Activated CD4-positive, alpha-beta T cell treated with anti-CD3 and anti-CD28 coated beads for 36 hours (primary cell): Measurements from ENCODE around the gene SMPD3. TPM values are rescaled to one million over a fixed set of nuclear protein-coding genes. Genes with fewer than 3 reads are reported as not detected.

Experiments
- ATAC-seq: fragments of 200-7000 bp; cut with Tn5 transposase; one replicate; pipeline ENCODE4 v1.10.0; 2021; ENCODE audit warnings: mild to moderate bottlenecking, moderate library complexity
- CTCF ChIA-PET: fragments of 350-600 bp; sonication (Branson Sonifier 250); formaldehyde crosslinking; loops from one replicate; lab custom pipeline; 2021; ENCODE audit warnings: antibody characterized with exemption; lab: Charles Lee
- POLR2A ChIA-PET: fragments of 350-600 bp; sonication (Branson Sonifier 250); formaldehyde crosslinking; loops from one replicate; lab custom pipeline; 2021; ENCODE audit warnings: antibody characterized with exemption, inconsistent platforms; lab: Charles Lee
- DNase-seq: peaks from one replicate; pipeline ENCODE4 v3.0.0-alpha.2; 2020
- H3K27ac Mint-ChIP-seq: one replicate; pipeline ENCODE4 v1.8.0; 2021; ENCODE audit warnings: mixed read lengths
- H3K27me3 Mint-ChIP-seq: one replicate; pipeline ENCODE4 v1.8.0; 2021; ENCODE audit warnings: mixed read lengths
- H3K36me3 Mint-ChIP-seq: one replicate; pipeline ENCODE4 v1.8.0; 2021; ENCODE audit warnings: low read depth, mixed read lengths
- H3K4me1 Mint-ChIP-seq: one replicate; pipeline ENCODE4 v1.8.0; 2021; ENCODE audit warnings: mixed read lengths
- H3K4me3 Mint-ChIP-seq: one replicate; pipeline ENCODE4 v1.8.0; 2021; ENCODE audit warnings: mild to moderate bottlenecking, moderate library complexity, mixed read lengths
- H3K9me3 Mint-ChIP-seq: one replicate; pipeline ENCODE4 v1.8.0; 2021; ENCODE audit warnings: low read depth, mixed read lengths
- intact Hi-C, 2 experiments: fragments of 100-400 bp; cut with DNase I in 1 of 2; cut with micrococcal nuclease in 1 of 2; formaldehyde crosslinking; loops; one replicate each; pipeline versions ENCODE4 v1.14.2 to v1.15.1; 2022 to 2024; cut with DNase I, micrococcal nuclease
- total RNA-seq, 2 experiments: library from RNA; stranded (reverse); gene quantifications; one replicate each; pipeline ENCODE4 v1.2.3, GENCODE V29; 2021

The SMPD3 gene
- total RNA-seq, 2 experiments from 2014 or later, result 0.07 to 0.37 TPM

- CTCF ChIA-PET, result no interaction called here
- intact Hi-C loops, result no loop called here
Observed at GRCh38 chr16:68433316-68433715, 15.0 kb downstream of the SMPD3 start.

DNA sequence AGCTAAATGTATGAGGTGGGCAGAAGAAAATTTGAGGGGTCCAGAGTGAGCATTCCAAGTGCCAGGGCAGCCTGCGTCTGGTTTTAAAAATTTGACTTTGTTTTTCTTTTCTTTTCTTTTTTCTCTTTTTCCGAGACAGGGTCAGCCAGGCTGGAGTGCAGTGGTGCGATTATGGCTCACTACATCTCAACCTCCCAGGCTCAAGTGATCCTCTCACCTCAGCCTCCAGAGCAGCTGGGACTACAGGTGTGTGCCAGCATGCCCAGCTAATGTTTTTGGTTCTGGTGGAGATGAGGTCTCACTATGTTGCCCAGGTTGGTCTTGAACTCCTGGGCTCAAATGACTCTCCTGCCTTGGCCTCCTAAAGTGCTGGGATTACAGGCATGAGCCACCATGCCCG lies 15.6 kb downstream of the SMPD3 start:
- Mint-ChIP-seq H3K36me3 (no peaks in the 10 kb centered on the region), H3K4me1 (peaks cover 14% of the 10 kb centered on the region), H3K27me3 (no peaks in the 10 kb centered on the region), H3K27ac (no peak overlapping the region), H3K9me3 (peaks cover 2% of the 10 kb centered on the region), H3K4me3 (no peak overlapping the region)
- ChIA-PET POLR2A (no interaction called here), CTCF (interaction anchor here (0.5 to 1.2 kb wide), 2 partner anchors 35 to 36 kb away, joined by 3 to 4 read pairs; no protein-coding TSS in a partner anchor)
- ATAC-seq (no peak), DNase-seq (no peak)
- intact Hi-C loops, result no loop called here

More at GRCh38 chr16:68433316-68433715, 15.0 kb downstream of the SMPD3 start:
- H3K27me3 Mint-ChIP-seq, result no peaks in the 10 kb centered on the region
- no peaks in the 10 kb centered on the region for H3K36me3 Mint-ChIP-seq
- H3K4me1 Mint-ChIP-seq, result peaks cover 14% of the 10 kb centered on the region
- ATAC-seq (no peak), DNase-seq (no peak)
- no peak overlapping the region for H3K4me3 Mint-ChIP-seq
- H3K27ac Mint-ChIP-seq, result no peak overlapping the region
- H3K9me3 Mint-ChIP-seq, result peaks cover 2% of the 10 kb centered on the region
- POLR2A ChIA-PET, result no interaction called here

DNA sequence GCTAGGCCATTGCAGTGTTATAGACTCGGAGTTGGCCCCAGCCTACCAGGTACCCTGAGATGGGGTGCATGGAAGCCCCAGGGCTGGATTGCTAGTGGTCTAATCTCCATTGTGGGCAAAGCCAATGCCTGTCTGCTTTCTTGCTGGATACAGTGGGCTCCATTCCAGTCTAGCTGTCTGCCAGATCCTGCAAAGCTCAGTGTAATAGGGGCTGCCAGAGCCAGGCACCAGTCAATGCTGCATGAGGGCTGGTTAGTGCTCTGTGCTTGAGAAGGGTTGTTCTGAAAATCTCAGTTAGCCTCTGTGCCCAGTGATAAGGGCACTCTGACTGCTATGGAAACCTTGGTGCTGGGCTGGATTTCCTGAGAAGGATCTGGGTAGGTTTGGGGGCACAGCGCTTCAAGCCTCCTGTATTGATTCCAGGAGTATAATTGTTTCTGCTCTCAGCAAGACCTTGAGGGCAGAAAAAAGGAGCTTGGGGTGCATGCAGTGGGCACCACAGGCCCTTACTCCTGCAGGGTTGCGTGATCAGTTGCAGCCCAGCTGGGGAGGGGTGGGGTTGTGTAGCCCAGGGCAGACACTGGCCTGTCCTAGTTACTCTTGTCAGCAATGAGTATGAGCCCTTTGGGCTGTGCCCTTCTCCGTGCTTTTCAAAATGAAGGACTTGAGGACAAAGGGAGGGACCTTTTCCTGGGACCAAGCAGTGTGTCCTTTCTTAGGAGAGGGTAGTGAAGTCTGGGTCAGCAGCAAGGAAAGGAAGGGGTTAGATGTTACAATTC lies 19.0 kb downstream of the SMPD3 start:
- Mint-ChIP-seq H3K27me3 (no peaks in the 10 kb centered on the region), H3K4me3 (no peak overlapping the region), H3K27ac (no peak overlapping the region), H3K4me1 (peaks cover 18% of the 10 kb centered on the region), H3K36me3 (no peaks in the 10 kb centered on the region), H3K9me3 (no peaks in the 10 kb centered on the region)
- intact Hi-C loops, result no loop called here
- no peak for ATAC-seq
- ChIA-PET CTCF (interaction anchor here (0.6 to 1.6 kb wide), 2 partner anchors 13 to 484 kb away, joined by 3 to 4 read pairs; no protein-coding TSS in a partner anchor), POLR2A (interaction anchor here (0.6 kb wide), 1 partner anchor 328 kb away, joined by 3 read pairs; no protein-coding TSS in a partner anchor)
- no peak for DNase-seq

DNA sequence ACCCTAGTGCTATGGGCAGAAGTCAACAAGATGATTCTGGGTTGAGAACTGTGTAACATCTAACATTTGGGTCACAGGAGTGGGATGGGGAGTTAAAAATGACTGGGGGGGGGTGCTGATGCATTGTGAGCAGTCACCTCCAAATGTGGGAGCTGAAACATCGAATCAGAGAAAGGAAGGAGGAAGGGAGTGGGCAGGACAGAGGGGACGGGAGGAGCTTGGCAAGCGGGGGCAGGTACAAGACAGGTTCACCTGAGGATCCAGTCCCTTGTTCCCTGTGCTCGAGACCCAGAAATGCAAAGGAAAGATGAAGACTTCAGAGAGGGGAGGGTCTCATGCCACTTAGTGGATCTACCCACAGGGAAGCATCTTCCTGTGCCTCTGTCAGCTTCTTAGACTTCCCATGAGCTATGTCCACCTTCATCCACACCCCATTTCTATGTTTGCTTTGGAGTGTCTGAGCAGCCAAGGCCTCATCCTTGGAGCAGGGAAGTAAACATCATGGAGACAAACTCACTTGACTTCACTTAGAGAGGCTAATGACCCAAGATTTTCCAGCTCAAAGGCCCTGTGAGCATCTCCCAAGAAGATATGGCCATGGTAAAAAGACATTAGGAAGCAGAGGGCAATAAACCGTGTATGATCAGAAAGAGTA lies 20.5 kb downstream of the SMPD3 start:
- intact Hi-C loops, result no loop called here

DNA sequence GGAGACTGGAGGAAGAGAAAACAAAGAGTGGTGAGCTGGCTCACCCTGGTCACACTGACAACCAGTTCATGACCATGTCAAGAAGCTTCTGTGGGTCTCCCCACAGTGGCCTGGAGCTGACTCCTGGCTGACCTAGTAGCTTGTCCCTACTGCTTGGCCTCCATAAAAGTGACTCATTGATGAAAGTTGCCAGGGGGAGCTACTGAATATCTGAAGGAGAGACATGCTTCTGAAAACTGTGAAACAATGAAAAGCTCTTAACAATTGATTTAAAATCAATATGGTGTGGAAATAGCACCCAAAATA lies 22.0 kb downstream of the SMPD3 start:
- CTCF ChIA-PET, result interaction anchor here (0.7 kb wide), 3 partner anchors 10 to 54 kb away, joined by 3 to 4 read pairs (median 3); no protein-coding TSS in a partner anchor
- H3K27me3 Mint-ChIP-seq, result no peaks in the 10 kb centered on the region
- no peak overlapping the region for H3K27ac Mint-ChIP-seq
- H3K36me3 Mint-ChIP-seq, result no peaks in the 10 kb centered on the region
- intact Hi-C loops, result no loop called here
- H3K9me3 Mint-ChIP-seq, result no peaks in the 10 kb centered on the region
- DNase-seq (no peak), ATAC-seq (no peak)
- H3K4me1 Mint-ChIP-seq, result peaks cover 29% of the 10 kb centered on the region
- POLR2A ChIA-PET, result interaction anchor here (0.7 kb wide), 1 partner anchor 514 kb away, joined by 3 read pairs; no protein-coding TSS in a partner anchor
- H3K4me3 Mint-ChIP-seq, result no peak overlapping the region

More for the DNA sequence above, 20.5 kb downstream of the SMPD3 start:
- Mint-ChIP-seq H3K9me3 (no peaks in the 10 kb centered on the region), H3K27me3 (no peaks in the 10 kb centered on the region), H3K36me3 (no peaks in the 10 kb centered on the region), H3K4me1 (peaks cover 21% of the 10 kb centered on the region), H3K4me3 (no peak overlapping the region), H3K27ac (no peak overlapping the region)
- ChIA-PET CTCF (interaction anchor here (1.0 kb wide), 1 partner anchor 44 kb away, joined by 3 read pairs; no protein-coding TSS in a partner anchor), POLR2A (no interaction called here)
- DNase-seq (no peak), ATAC-seq (no peak)

GRCh38 chr16:68425498-68426346 lies 22.6 kb downstream of the SMPD3 start:
- no peak for DNase-seq
- H3K9me3 Mint-ChIP-seq, result no peaks in the 10 kb centered on the region

DNA sequence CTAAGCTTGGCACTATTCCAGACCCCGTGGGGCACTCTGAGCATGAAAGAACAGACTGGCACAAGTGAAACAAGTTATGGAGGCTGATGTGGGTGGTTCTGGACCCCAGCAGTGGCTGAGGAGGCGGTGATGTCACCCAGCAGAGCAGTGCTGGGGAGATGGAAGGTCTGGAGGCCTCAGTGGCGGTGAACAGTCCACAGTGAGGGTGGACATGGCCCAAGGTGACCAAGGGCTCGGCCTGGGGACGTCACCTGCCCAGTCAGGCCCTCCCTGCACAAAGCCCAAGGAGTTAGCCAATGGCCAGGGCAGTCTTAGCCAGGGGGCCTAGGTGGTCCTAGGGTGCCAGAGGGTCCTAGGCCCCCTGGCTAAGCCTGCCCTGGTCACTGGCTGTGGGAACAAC lies 24.5 kb downstream of the SMPD3 start:
- H3K4me3 Mint-ChIP-seq, result no peak overlapping the region
- peaks cover 45% of the 10 kb centered on the region for H3K4me1 Mint-ChIP-seq
- H3K9me3 Mint-ChIP-seq, result no peaks in the 10 kb centered on the region
- H3K27ac Mint-ChIP-seq, result no peak overlapping the region
- intact Hi-C loops, result no loop called here
- H3K27me3 Mint-ChIP-seq, result no peaks in the 10 kb centered on the region
- H3K36me3 Mint-ChIP-seq, result no peaks in the 10 kb centered on the region
- POLR2A ChIA-PET, result no interaction called here
- no peak for DNase-seq
- no peak for ATAC-seq
- CTCF ChIA-PET, result interaction anchor here (0.7 to 1.5 kb wide), 4 partner anchors 20 to 162 kb away, joined by 3 to 4 read pairs (median 3); no protein-coding TSS in a partner anchor

More at GRCh38 chr16:68425498-68426346, 22.6 kb downstream of the SMPD3 start:
- intact Hi-C loops, result no loop called here
- Mint-ChIP-seq H3K4me1 (peaks cover 32% of the 10 kb centered on the region), H3K27me3 (no peaks in the 10 kb centered on the region), H3K36me3 (no peaks in the 10 kb centered on the region), H3K4me3 (no peak overlapping the region), H3K27ac (no peak overlapping the region)
- ChIA-PET POLR2A (interaction anchor here (0.7 kb wide), 1 partner anchor 513 kb away, joined by 3 read pairs; no protein-coding TSS in a partner anchor), CTCF (interaction anchor here (0.7 to 1.5 kb wide), 4 partner anchors 9 to 84 kb away, joined by 3 to 4 read pairs (median 4); no protein-coding TSS in a partner anchor)
- ATAC-seq, result no peak

DNA sequence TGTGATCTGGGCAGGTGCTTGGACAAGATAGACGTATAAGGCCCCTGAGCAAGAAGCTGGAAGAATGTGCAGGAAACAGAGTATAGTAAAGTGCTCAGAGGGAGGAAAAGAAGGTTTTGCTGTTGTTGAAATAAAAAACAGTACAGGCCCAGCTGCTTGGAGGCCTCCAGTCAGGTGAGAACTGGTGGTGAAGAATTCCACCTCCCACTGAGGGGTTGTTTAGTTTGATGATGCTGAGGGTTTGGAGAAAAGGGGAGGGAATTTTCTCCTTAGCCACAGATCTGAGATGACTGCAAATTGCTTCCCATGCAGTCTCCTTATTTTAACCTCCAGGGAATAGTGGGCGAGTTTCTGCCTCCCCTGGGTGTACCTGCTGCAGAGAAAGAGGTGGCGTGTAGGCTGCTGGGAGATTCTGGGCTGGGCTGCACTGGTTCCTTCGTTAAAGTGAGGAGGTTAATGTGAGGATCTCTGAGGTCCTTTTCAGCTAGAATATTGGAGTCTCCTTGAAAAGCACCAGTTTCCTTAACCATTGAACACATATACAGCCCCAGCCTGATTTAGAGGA lies 25.8 kb downstream of the SMPD3 start:
- intact Hi-C loops, result no loop called here
- CTCF ChIA-PET, result interaction anchor here (0.6 to 1.3 kb wide), 6 partner anchors 12 to 161 kb away, joined by 3 to 4 read pairs (median 3); no protein-coding TSS in a partner anchor

GRCh38 chr16:68421076-68421475 lies 27.2 kb downstream of the SMPD3 start:
- H3K4me1 Mint-ChIP-seq, result peaks cover 68% of the 10 kb centered on the region
- intact Hi-C loops, result no loop called here
- CTCF ChIA-PET, result no interaction called here
- POLR2A ChIA-PET, result no interaction called here
- no peaks in the 10 kb centered on the region for H3K9me3 Mint-ChIP-seq
- H3K27ac Mint-ChIP-seq, result no peak overlapping the region
- ATAC-seq (no peak), DNase-seq (no peak)
- H3K36me3 Mint-ChIP-seq, result no peaks in the 10 kb centered on the region
- H3K4me3 Mint-ChIP-seq, result no peak overlapping the region
- no peaks in the 10 kb centered on the region for H3K27me3 Mint-ChIP-seq

More for the DNA sequence above, 25.8 kb downstream of the SMPD3 start:
- H3K27me3 Mint-ChIP-seq, result no peaks in the 10 kb centered on the region
- ATAC-seq, result no peak
- POLR2A ChIA-PET, result no interaction called here
- no peaks in the 10 kb centered on the region for H3K9me3 Mint-ChIP-seq
- no peak overlapping the region for H3K4me3 Mint-ChIP-seq
- DNase-seq, result no peak
- H3K4me1 Mint-ChIP-seq, result peaks cover 58% of the 10 kb centered on the region
- H3K36me3 Mint-ChIP-seq, result no peaks in the 10 kb centered on the region
- H3K27ac Mint-ChIP-seq, result no peak overlapping the region

- Mint-ChIP-seq H3K4me1 (peaks cover 67% of the 10 kb centered on the region), H3K4me3 (no peak overlapping the region), H3K27me3 (no peaks in the 10 kb centered on the region), H3K36me3 (no peaks in the 10 kb centered on the region), H3K9me3 (no peaks in the 10 kb centered on the region), H3K27ac (no peak overlapping the region)
- intact Hi-C loops, result no loop called here
- no peak for ATAC-seq
- POLR2A ChIA-PET, result no interaction called here
- no peak for DNase-seq
- CTCF ChIA-PET, result interaction anchor here (5.9 kb wide), 1 partner anchor 14 kb away, joined by 20 read pairs; no protein-coding TSS in a partner anchor
Observed at GRCh38 chr16:68420366-68420942, 27.9 kb downstream of the SMPD3 start.
